G401.6 (cell line): Measurements from ENCODE around the gene PCMTD2.
"Not testable (repeated sequence)": the region's sequence is repeated elsewhere in the genome, so short reads cannot be mapped to it uniquely, and the experiment has no call there.

Experiments
- FAIRE-seq: peaks from 2 replicates; lab custom pipeline; 2012; peaks lifted over from hg19 to GRCh38; lab: Jason Lieb, UNC

The PCMTD2 gene

GRCh38 chr20:64257107-64257757, 1.7 kb downstream of the PCMTD2 start:
- no peak for FAIRE-seq

- FAIRE-seq = no peak
Measured at GRCh38 chr20:64258071-64258823, 2.7 kb downstream of the PCMTD2 start.

- FAIRE-seq = no peak
Measured at GRCh38 chr20:64260239-64260638, 4.7 kb downstream of the PCMTD2 start.

- no peak for FAIRE-seq
Measured at GRCh38 chr20:64261138-64261537, 5.6 kb downstream of the PCMTD2 start.

GRCh38 chr20:64264091-64264490, 8.5 kb downstream of the PCMTD2 start:
- FAIRE-seq = no peak

- no peak for FAIRE-seq
Measured at GRCh38 chr20:64265201-64265600, 9.7 kb downstream of the PCMTD2 start.

GRCh38 chr20:64266988-64267387, 11.4 kb downstream of the PCMTD2 start:
- no peak for FAIRE-seq

GRCh38 chr20:64268174-64268573, 12.6 kb downstream of the PCMTD2 start:
- no peak for FAIRE-seq

- FAIRE-seq = no peak
Measured at GRCh38 chr20:64269604-64270411, 14.3 kb downstream of the PCMTD2 start.

GRCh38 chr20:64271636-64272035, 16.1 kb downstream of the PCMTD2 start:
- no peak for FAIRE-seq

- no peak for FAIRE-seq
Measured at GRCh38 chr20:64273109-64273508, 17.6 kb downstream of the PCMTD2 start.

- FAIRE-seq = no peak
Measured at GRCh38 chr20:64276817-64277216, 21.3 kb downstream of the PCMTD2 start.

- FAIRE-seq = no peak
Measured at GRCh38 chr20:64277571-64278316, 22.2 kb downstream of the PCMTD2 start.

GRCh38 chr20:64278317-64278681, 22.8 kb downstream of the PCMTD2 start:
- no peak for FAIRE-seq

- FAIRE-seq = no peak
Measured at GRCh38 chr20:64279826-64280459, 24.4 kb downstream of the PCMTD2 start.

GRCh38 chr20:64280460-64280843, 24.9 kb downstream of the PCMTD2 start:
- no peak for FAIRE-seq

- no peak for FAIRE-seq
Measured at GRCh38 chr20:64283646-64284045, 28.1 kb downstream of the PCMTD2 start.

GRCh38 chr20:64285579-64286446, 30.3 kb downstream of the PCMTD2 start:
- FAIRE-seq = not testable (repeated sequence)

GRCh38 chr20:64286447-64287263, 31.1 kb downstream of the PCMTD2 start:
- not testable (repeated sequence) for FAIRE-seq

- not testable (repeated sequence) for FAIRE-seq
Measured at GRCh38 chr20:64287264-64287590, 31.7 kb downstream of the PCMTD2 start.
